NCI-H1417 (cell line): ENCODE data around the gene TRIM5.
"Not testable (repeated sequence)": the region's sequence is repeated elsewhere in the genome, so short reads cannot be mapped to it uniquely, and the experiment has no call there.

ENCODE experiments used
- DNase-seq, 3 experiments: peaks; one replicate each; lab custom pipeline; 2025; lab: John Stamatoyannopoulos, UW

The TRIM5 gene

GRCh38 chr11:5684646-5685362 is at the start of gene TRIM5:
Gene TRIM5 (minus strand): TSS chr11:5685074. CDS start chr11:5680177, 4,897 bp downstream.
- DNase-seq = no peak

- no peak for DNase-seq
These were observed 42.8 kb upstream of the TRIM5 start for GRCh38 chr11:5727691-5728090.

- no peak for DNase-seq
These were observed 41.5 kb upstream of the TRIM5 start for GRCh38 chr11:5726351-5726750.

- DNase-seq = no peak
These were observed 37.7 kb upstream of the TRIM5 start for GRCh38 chr11:5722622-5723021.

- DNase-seq = no peak
These were observed 35.0 kb upstream of the TRIM5 start for GRCh38 chr11:5719703-5720495.

GRCh38 chr11:5716518-5716917 is 31.6 kb upstream of the TRIM5 start:
- DNase-seq = not testable (repeated sequence)

GRCh38 chr11:5713695-5714094 is 28.8 kb upstream of the TRIM5 start:
- DNase-seq = no peak

GRCh38 chr11:5712507-5712906 is 27.6 kb upstream of the TRIM5 start:
- DNase-seq = no peak

GRCh38 chr11:5705688-5706087 is 20.8 kb upstream of the TRIM5 start:
- DNase-seq = no peak

- no peak for DNase-seq
These were observed 19.1 kb upstream of the TRIM5 start for GRCh38 chr11:5703741-5704536.

GRCh38 chr11:5701055-5701577 is 16.2 kb upstream of the TRIM5 start:
- no peak for DNase-seq

GRCh38 chr11:5700421-5701054 is 15.7 kb upstream of the TRIM5 start:
- no peak for DNase-seq

- DNase-seq = no peak
These were observed 13.4 kb upstream of the TRIM5 start for GRCh38 chr11:5698281-5698680.

- DNase-seq = no peak
These were observed 11.3 kb upstream of the TRIM5 start for GRCh38 chr11:5696210-5696609.

GRCh38 chr11:5695580-5695979 is 10.7 kb upstream of the TRIM5 start:
- DNase-seq = no peak

GRCh38 chr11:5694642-5695041 is 9.8 kb upstream of the TRIM5 start:
- no peak for DNase-seq

GRCh38 chr11:5691964-5692361 is 7.1 kb upstream of the TRIM5 start:
- DNase-seq = no peak

- DNase-seq = not testable (repeated sequence)
These were observed 6.5 kb upstream of the TRIM5 start for GRCh38 chr11:5691238-5691963.

- no peak for DNase-seq
These were observed 5.9 kb upstream of the TRIM5 start for GRCh38 chr11:5690736-5691135.

- DNase-seq = no peak
These were observed 5.3 kb upstream of the TRIM5 start for GRCh38 chr11:5690216-5690615.

GRCh38 chr11:5689551-5689983 is 4.7 kb upstream of the TRIM5 start, which contains the start of gene TRIM22:
Gene TRIM22 (plus strand): TSS chr11:5689790. CDS start chr11:5696233, 6,443 bp downstream.
- no peak for DNase-seq
